ENCODE results near the gene NKIRAS1.
A peak's percentile ranks its signal among the peaks of the same experiment; 100 is the strongest.

Gene NKIRAS1

DNA sequence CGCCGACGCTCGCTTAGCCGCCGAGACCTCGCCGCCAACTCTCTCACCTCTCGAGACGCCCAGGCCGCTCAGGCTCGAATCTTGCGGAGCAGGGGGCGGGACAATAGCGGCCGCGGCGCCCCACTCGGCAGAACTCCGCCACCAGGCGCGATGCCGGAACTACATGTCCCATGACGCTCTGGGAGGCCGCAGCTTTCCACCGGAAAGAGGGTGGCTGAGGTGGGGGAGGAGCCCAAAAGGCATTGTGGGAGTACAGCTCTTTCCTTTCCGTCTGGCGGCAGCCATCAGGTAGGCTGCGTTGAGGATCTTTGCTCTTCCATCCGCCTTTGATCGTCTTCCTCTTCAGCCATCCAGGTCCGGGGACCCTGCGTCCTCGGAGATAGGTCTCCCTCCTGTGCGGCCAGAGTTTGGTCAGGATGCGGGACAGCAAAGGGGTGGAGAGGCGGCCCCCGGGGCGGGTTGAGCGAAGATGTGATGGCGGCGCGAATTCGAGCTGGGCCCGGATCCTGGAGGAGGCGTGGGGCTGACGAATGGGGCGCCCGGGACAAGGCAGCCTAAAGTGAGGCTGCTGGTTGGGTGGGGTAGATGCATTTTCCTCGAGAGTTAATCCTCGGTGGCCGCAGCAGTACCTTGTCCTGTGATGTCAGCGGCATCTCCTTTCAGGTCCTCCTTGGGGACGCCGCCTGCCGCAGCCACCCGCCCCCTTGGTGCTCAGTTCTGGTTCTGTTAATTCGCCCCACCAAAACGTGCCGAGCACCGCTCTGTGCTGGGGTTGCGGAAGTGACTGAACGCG is at the start of gene NKIRAS1, which contains the start of gene RPL15:
NKIRAS1 (minus strand) TSS at position 105 of the 793 bp plus-strand sequence. CDS start 6,086 bp downstream, outside the sequence.
RPL15 (plus strand) TSS at position 247 of the 793 bp plus-strand sequence. CDS start 728 bp downstream, outside the sequence.
- peak; percentile 65 for DNase-seq

DNA sequence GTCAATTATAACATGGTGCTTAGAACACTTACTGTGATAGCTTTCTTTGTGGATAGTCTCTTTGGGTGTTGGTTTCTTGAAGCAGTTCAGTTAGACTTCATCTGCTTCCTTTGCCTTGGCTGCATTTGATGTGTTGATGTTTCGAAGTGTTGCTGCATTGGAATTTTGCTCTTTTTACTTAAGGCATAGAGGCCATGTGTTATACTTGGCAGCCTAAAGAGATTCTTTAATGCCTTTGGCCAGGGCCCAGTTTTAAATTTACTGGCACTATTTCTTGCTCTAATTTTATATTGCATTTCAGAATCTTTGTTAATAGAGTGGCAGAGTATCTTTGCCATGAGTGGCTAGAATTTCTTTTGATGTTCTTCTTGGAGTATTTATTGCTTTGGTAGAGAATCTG is 49.5 kb upstream of the NKIRAS1 start:
- no peak for DNase-seq

DNA sequence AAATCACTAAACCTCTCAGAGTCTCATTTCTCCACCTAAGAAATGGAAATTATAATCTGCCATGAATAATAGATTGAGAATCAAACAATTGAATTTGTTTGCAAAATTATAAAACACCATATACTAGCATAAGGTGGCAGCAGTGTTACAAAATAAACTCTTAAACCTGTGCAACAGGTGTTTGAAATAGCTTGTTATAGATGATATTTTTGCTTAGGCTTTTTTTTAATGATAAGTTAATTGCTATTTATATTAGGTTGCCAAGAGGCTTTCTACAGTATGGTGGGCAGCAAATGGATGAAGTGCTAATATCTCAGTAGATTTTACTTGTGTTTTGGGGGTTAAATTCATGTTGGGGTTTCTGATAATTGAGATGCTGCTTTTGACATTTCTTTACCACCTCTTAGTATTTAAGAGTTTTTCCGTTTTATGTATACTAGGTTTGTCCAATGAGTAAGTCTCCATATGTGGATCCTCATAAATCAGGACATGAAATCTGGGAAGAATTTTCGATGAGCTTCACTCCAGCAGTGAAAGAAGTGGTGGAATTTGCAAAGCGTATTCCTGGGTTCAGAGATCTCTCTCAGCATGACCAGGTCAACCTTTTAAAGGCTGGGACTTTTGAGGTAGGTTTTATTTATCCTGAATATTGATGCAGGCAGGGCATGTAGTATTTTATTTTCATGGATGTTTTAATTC is 47.9 kb upstream of the NKIRAS1 start:
- no peak for DNase-seq

DNA sequence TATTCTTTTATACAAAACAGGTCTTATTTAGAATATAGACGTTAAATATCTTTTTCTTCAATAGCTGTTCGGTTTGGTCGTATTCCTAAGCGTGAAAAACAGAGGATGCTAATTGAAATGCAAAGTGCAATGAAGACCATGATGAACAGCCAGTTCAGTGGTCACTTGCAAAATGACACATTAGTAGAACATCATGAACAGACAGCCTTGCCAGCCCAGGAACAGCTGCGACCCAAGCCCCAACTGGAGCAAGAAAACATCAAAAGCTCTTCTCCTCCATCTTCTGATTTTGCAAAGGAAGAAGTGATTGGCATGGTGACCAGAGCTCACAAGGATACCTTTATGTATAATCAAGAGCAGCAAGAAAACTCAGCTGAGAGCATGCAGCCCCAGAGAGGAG is 45.1 kb upstream of the NKIRAS1 start:
- no peak for DNase-seq

DNA sequence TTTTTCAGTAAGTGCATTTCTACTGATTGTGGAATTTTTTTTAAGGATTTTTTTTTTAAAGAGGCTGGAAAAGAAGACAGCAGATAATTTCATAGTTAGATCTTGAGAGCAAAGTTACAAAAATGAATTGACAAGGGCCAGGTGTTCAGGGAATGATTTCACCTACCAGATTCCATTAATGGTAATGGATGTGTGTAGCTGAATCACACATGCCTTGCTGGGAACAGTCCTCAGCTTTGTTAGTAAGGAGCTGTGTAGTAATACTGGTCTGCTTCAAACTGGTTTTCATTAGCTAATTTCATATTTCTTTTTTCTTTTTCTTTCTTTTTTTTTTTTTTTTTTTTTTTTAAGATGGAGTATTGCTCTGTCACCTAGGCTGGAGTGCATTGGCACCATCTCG is 44.3 kb upstream of the NKIRAS1 start:
- DNase-seq: no peak

DNA sequence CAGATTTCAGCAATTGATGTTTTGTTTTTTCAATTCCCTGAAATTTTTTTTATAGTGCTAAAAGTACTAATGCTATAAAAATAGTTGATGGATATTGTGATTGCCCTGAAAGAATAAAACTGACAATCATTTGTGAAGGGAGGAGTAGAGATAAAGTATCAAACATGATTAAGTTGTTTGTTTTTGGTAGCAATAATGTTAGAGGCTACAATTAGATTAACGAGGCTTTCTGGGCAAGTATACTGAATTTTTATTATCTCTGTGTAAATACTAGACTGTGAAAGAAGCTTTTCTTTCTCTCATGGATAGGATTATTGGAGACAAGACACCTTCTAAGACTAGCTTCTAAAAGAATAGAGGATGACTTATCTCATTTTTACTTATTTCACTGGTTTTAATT is 43.9 kb upstream of the NKIRAS1 start:
- no peak for DNase-seq

DNA sequence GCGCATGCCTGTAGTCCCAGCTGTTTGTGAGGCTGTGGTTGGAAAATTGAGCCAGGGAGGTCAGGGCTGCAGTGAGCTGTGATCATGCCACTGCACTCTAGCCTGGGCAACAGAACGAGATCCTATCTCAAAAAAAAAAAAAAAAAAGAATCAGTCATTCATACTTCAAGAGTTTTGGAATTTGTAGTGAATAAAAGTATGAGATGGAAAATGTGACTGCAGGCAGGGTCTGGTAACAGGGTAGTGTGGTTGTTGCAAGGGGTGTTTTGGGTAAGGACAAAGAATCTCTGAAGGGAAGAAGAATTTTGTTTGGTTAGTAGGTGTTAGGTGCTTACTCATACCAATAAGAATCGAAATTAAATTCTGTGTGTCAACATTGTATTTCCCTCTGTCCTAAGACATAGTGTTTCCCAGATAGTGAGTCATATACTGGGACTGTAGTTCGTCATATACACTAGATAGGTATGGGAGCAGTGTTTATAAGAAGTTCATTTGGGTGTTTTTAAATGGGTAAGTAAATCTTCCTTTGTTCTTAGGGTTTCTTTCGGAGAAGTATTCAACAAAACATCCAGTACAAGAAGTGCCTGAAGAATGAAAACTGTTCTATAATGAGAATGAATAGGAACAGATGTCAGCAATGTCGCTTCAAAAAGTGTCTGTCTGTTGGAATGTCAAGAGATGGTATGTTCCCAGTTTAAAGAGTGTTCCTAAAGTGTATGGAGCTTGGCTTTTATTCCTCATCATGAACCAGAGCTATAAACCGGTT is 42.5 kb upstream of the NKIRAS1 start:
- DNase-seq: no peak

DNA sequence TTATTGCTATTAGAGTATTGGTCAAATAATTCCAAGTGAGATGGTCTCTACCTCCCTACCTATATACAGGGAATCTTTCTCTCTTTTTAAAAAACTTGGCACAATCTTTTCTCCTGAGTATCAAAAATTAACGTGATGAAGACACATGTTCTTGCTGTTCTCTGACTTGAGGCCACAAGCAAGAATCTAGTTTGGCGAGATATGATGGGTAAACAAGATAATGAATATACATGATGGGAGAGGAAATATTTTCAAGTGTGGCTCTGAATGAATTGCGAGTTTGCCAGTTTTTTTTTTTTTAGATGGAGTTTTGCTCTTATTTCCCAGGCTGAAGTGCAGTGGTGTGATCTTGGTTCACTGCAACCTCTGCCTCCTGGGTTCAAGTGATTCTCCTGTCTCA is 39.9 kb upstream of the NKIRAS1 start:
- DNase-seq: no peak

DNA sequence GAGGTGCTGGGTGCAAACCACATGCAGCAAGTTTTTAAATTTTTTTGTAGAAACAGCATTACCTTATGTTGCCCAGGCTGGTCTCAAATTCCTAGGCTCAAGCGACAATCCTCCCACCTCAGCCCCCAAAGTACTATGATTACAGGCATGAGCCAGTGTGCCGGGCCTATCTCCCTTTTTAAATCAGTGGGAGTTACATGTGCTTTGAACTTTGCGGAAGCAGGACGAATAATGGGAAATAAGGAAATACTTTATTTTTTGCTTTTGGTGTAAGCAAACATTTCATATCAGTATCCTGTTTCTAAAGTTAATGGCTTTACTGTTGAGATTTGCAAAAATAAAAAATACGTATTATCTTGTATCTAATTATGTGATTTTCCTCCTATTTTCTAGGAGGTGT is 37.4 kb upstream of the NKIRAS1 start:
- no peak for DNase-seq

DNA sequence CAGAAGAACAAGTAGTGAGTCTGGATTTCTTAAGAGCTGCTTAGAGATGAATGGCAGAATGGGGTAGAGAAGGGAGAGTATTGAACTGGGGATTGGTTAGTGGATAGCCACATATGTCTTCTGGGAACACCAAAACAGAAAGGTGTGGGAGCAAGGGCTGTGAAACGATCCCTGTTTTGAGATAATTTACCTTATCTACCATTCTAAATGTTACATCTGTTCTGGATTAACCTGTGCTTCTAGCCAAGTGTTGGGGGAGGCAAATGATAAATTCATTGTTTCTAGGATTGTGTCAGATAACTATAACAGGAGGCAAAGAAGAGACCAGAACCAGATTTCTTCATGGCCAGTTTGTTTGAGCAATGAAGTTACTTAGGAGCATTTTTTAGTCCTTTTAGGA is 36.7 kb upstream of the NKIRAS1 start:
- no peak for DNase-seq

DNA sequence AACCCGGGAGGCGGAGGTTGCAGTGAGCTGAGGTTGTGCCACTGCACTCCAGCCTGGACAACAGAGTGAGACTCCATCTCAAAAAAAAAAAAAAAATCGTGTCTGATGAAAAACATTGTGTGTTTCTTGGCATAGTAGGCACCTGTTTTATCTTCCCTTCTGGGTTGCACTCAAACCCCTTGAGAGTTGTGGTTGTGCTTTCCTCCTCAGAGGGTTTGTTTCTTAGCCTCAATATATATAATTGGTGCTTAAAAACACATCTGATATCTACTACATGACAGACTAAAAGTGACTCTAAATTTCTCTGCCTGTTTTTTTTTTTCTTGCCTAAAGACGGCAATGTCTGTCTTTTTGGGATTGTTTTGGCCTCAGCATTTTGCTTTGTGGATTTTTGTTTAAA is 35.9 kb upstream of the NKIRAS1 start:
- no peak for DNase-seq

DNA sequence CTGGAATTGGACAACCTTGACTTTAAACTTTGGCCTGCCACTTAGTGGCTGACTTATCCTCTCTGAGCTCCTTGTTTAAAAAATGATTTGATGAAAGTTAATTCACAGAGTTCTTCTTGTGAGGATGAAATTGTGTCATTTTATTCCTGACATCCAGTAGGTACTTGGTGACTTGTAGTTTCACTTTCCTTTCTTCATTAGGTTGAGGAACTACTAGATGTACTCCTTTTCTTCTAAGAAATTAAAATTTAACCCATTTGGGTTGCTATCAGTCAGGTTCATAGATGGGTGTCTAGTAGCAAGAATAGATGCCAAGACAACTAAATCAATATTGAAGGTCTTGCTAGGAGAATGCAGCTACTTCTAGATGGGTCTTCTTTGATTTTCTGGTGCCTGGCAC is 33.5 kb upstream of the NKIRAS1 start:
- DNase-seq: no peak

DNA sequence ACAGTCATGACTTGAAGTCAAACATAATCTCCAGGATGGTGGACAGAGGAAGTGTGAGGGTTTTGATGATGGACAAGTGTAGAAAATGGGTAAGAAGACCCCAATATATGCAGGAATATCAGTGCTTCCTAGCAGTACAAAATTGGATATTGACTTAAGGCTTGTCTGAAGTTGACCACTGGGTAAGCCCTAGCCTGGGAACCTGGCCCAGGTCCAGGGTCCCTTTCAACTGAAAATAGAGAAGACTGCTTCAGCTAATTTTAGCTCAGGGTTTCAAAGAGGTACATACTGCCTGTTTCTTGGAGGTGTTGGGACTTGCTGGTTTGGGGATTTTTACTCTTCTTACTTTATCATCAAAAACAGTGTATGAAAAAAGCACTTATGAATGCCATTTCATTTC is 33.0 kb upstream of the NKIRAS1 start:
- DNase-seq: no peak

DNA sequence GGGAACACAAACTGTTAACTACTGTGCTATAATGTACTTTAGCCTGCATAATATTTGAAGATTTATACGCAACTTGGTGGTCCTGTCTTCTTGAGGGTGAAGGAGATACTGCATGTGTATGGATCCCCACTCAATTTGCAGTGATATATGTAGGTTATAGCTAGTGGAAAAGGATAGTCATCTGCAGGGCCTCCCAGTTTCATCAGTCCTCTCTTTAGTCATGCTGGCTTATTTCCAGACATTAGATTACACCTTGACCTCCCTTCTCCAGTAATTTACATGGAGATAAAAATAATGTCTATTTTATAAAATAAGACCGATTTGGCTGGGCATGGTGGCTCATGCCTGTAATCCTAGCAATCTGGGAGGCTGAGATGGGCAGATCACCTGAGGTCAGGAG is 32.0 kb upstream of the NKIRAS1 start:
- DNase-seq: no peak

DNA sequence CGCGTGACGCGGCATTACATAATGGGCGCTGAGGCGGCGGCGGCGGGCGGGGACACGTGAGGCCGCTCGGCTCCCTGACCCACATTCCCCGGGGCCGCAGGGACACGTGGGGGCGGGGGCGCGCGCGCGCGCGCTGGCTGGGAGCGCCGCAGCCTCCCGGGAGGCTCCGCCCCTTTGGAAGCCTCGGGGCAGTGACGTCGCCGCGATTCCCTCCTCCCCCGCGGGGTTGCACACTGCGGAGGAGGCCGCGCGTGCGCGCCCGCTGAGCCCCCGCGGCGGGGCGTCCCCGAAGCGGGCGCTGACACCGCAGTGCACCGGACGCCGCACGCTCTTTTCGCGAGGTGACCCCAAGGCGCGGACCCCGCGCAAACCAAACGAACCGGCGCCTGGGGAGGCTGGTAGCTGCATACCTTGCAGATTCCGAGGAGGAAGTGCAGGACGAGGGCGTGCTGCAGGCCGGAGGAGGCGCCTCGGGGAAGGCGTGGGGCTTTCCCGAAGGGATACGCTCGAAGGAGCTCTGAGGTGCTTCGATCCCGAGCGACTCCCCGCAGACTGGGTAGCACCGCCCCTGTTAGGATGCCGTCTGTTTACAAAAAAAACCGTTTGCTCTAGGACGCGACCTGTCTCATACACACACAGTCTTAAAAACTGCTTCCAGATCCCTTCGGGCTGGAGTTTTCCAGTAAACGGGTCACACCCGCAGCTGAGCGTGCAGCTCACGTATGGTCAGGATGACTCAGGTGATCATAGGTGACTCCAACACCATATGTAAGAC is 29.3 kb upstream of the NKIRAS1 start:
- DNase-seq: peak; percentile 64

DNA sequence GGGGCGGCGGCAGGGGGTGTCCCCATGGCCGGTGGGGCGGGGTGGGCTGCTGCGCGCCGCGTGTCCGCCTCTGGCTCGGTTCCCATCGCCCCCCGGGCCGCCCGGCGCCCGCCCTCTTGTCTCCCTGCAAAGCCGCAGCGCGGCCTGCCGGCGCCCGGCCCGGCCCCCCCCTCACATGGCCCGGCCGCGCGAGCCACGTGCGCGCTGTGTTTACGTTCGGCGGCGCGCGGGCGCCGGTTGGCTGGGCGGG is 28.8 kb upstream of the NKIRAS1 start:
- DNase-seq: no peak

DNA sequence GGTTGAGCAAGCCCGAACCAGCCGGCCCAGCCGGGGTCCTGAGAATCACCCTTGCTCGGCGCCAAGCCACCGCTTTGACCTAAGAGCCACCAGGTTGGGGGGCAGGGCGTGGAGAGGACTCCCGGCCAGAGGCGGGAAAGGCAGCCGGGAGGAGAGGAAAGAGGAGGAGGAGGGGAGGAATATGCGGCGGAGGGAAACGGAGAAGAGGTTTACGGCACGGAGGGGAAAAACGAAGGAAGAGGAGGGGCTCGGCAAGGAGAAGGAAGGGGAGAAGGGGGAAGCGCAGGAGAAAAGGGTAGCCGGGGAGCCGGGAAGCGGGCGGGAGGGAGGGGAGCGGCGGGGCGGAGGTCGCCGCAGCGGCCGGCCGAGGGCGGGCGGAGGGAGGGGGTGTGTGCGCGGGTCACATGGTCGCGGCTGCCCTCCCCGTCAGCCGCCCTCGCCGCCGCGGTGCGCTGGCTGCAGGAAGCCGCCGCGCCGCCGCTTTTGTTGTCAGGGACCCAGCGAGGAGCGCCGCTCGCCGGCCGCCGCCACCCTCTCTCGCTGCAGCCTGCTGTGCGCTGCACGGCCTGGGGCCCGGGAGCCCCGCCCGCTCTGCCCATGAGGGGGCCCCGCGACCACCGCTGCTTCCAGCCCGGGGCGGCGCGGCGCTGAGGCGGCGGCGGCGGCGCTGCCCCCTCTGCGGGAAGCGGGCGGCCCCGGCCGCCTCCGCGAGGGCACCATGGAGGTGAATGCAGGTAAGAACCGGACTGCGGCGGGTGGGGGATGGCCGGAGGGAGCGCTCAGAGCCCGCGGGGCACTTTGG is 28.3 kb upstream of the NKIRAS1 start, which contains the start of gene NR1D2:
NR1D2 (plus strand) TSS at position 426 of the 802 bp plus-strand sequence; CDS start at position 719, 293 bp downstream.
- DNase-seq: peak; percentile 46

DNA sequence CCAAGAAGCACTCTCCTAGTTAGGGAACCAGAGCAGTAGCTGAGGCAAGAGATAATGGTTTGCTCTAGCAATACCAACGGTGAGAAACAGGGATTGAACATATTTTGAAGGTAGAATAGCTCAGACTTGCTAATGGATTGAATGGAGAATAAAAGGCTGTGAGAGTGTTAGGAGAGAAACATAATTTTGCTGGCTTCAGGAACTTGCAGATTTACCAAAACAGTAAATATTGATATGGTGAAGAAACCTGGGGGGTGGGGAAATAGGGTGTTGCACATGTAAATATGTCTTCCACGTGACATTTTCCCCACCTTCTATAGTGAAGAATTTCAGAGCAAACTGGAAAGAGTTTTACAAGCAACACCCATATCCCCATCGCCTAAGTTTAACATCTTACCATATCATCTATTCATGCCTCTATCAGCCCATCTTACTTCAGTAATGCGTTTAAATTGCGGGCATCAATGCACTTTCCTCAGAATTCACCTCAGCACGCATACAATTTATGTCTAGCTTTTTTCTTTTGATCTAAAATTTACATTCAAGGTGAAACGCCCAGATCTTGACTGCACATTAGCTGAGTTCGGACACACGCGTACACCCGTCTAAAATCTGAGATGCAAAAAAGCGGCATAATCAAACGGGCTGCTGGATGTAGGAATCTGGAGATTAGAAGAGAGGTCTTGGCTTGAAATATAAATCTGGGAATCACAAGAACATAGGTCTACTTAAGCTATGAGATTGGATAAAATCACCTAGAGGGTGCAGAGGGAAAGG is 27.4 kb upstream of the NKIRAS1 start:
- DNase-seq: no peak

DNA sequence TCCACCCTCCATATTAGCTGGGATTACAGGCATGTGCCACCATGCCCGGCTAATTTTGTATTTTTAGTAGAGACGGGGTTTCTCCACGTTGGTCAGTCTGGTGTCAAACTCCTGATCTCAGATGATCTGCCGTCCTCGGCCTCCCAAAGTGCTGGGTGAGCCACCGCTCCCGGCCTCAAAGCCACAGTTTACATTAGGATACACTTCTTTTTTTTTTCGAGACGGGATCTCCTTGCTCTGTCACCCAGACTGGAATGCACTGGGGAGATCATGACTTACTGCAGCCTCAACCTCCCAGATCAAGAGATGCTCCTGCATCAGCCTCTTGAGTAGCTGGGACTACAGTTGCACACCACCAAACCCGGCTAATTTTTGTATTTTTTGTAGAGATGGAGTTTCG is 25.8 kb upstream of the NKIRAS1 start:
- no peak for DNase-seq

DNA sequence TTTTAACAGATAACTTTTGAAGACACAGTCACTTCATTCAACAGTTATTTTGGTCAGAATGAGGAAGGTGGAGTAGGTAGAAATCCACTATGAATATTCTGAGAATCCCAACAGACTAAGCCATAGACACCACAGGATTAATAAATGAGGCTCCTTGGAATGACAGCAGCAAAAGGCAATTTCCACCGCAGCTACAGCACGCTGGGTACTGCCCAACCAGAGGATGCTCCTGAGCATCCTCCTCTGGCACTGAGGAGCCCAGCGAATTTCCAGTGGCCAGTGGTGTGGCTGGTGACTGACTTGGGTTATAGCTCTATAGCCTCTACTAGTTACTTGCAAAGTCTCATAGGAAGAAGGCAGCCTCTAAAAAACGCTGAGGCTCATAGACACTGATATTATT is 24.6 kb upstream of the NKIRAS1 start:
- no peak for DNase-seq

DNA sequence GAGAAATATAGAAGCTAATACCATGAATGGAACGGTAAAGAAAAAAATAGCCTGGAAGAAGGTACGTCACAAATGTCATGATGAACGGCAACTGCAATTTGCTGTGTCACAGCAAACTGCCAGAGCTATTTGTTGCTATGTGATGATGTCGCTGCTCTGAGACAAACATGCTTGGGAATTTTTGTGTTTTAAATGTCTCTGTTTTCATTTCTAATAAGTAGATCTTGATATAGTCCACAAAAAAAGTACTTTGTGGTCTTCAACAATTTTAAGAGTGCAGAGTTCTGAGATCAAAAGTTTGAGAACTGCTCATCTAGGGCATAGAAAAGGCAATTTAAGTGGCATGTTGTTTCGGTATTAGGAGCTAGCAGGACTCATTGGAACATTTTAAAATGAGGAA is 24.0 kb upstream of the NKIRAS1 start:
- DNase-seq: no peak
